OCI-LY3 (cell line): ENCODE results near the gene CLEC16A.

Experiments
- EZH2phosphoT487 ChIP-seq: fragments of 200-600 bp; shearing (Covaris generic); IDR thresholded peaks from 2 replicates; pipeline ENCODE4 v1.6.1; 2018; ENCODE audit warnings: antibody characterized with exemption, mixed run types, low read depth
- TF ChIP-seq, protein P1 (sequence below): fragments of 200-600, 300-600 bp; sonication (generic); IDR thresholded peaks from 2 replicates; pipeline ENCODE4 v1.5.1; 2014; ENCODE audit warnings: antibody characterized with exemption, low read length, low read depth

- TF ChIP-seq, protein P1, sequence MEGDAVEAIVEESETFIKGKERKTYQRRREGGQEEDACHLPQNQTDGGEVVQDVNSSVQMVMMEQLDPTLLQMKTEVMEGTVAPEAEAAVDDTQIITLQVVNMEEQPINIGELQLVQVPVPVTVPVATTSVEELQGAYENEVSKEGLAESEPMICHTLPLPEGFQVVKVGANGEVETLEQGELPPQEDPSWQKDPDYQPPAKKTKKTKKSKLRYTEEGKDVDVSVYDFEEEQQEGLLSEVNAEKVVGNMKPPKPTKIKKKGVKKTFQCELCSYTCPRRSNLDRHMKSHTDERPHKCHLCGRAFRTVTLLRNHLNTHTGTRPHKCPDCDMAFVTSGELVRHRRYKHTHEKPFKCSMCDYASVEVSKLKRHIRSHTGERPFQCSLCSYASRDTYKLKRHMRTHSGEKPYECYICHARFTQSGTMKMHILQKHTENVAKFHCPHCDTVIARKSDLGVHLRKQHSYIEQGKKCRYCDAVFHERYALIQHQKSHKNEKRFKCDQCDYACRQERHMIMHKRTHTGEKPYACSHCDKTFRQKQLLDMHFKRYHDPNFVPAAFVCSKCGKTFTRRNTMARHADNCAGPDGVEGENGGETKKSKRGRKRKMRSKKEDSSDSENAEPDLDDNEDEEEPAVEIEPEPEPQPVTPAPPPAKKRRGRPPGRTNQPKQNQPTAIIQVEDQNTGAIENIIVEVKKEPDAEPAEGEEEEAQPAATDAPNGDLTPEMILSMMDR, result no peak
- no peak for TF ChIP-seq EZH2phosphoT487
Observed at GRCh38 chr16:10968498-10968897, 24.1 kb downstream of the CLEC16A start.
